ENCODE results near the gene CERS6.

- TF ChIP-seq, protein P1, sequence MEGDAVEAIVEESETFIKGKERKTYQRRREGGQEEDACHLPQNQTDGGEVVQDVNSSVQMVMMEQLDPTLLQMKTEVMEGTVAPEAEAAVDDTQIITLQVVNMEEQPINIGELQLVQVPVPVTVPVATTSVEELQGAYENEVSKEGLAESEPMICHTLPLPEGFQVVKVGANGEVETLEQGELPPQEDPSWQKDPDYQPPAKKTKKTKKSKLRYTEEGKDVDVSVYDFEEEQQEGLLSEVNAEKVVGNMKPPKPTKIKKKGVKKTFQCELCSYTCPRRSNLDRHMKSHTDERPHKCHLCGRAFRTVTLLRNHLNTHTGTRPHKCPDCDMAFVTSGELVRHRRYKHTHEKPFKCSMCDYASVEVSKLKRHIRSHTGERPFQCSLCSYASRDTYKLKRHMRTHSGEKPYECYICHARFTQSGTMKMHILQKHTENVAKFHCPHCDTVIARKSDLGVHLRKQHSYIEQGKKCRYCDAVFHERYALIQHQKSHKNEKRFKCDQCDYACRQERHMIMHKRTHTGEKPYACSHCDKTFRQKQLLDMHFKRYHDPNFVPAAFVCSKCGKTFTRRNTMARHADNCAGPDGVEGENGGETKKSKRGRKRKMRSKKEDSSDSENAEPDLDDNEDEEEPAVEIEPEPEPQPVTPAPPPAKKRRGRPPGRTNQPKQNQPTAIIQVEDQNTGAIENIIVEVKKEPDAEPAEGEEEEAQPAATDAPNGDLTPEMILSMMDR (IDR thresholded peaks at IDR 0.05) = no peak
- TF ChIP-seq POLR2A (IDR thresholded peaks at IDR 0.05; ENCODE audit: low read depth) (no peak), POLR2AphosphoS5 (IDR thresholded peaks at IDR 0.05) (no peak)
Observed at GRCh38 chr2:168717790-168718502, 261.9 kb downstream of the CERS6 start.

Measured in esophagus muscularis mucosa (tissue), 3 donors.